HG03520 (cell line): ENCODE results near the gene CACNB4.

Source experiments
- ATAC-seq: cut with Tn5 transposase; IDR thresholded peaks from one replicate; pipeline ENCODE4 v1.9.1; 2021; ENCODE audit warnings: mild to moderate bottlenecking, moderate library complexity; ENCODE audit not compliant: unreplicated experiment

The CACNB4 gene

GRCh38 chr2:151977631-151978030 is 121.2 kb downstream of the CACNB4 start:
- ATAC-seq: no peak

GRCh38 chr2:151976945-151977353 is 121.9 kb downstream of the CACNB4 start:
- ATAC-seq: peak; percentile 71

GRCh38 chr2:151975460-151976414 is 123.1 kb downstream of the CACNB4 start:
- ATAC-seq: no peak

- ATAC-seq: no peak
Observed at GRCh38 chr2:151974988-151975387, 123.9 kb downstream of the CACNB4 start.

GRCh38 chr2:151973901-151974199 is 125.0 kb downstream of the CACNB4 start:
- ATAC-seq: no peak

- ATAC-seq: no peak
Observed at GRCh38 chr2:151973013-151973900, 125.6 kb downstream of the CACNB4 start.

- ATAC-seq: no peak
Observed at GRCh38 chr2:151972241-151973012, 126.4 kb downstream of the CACNB4 start.

- ATAC-seq: no peak
Observed at GRCh38 chr2:151971301-151972051, 127.4 kb downstream of the CACNB4 start.

GRCh38 chr2:151968770-151969470 is 129.9 kb downstream of the CACNB4 start:
- ATAC-seq: no peak

GRCh38 chr2:151967829-151968722 is 130.8 kb downstream of the CACNB4 start:
- no peak for ATAC-seq

- no peak for ATAC-seq
Observed at GRCh38 chr2:151965884-151966283, 133.0 kb downstream of the CACNB4 start.

GRCh38 chr2:151961558-151961957 is 137.3 kb downstream of the CACNB4 start:
- ATAC-seq: no peak

- ATAC-seq: no peak
Observed at GRCh38 chr2:151959238-151959637, 139.6 kb downstream of the CACNB4 start.

- no peak for ATAC-seq
Observed at GRCh38 chr2:151953467-151953866, 145.4 kb downstream of the CACNB4 start.

- no peak for ATAC-seq
Observed at GRCh38 chr2:151952691-151953456, 146.0 kb downstream of the CACNB4 start.

- ATAC-seq: no peak
Observed at GRCh38 chr2:151947813-151948165, 151.1 kb downstream of the CACNB4 start.

GRCh38 chr2:151946899-151947812 is 151.7 kb downstream of the CACNB4 start:
- peak; percentile 88 for ATAC-seq
